HL-60/S4 (cell line): ENCODE results near the gene NR1H2.
"Not testable (repeated sequence)": the region's sequence is repeated elsewhere in the genome, so short reads cannot be mapped to it uniquely, and the experiment has no call there.

ENCODE experiments used
- in situ Hi-C: fragments of 300-500 bp; cut with MboI; formaldehyde crosslinking; loops from 2 replicates; pipeline ENCODE4 v1.14.3; 2022; ENCODE audit warnings: low sequenced_read_pairs

Gene NR1H2

DNA sequence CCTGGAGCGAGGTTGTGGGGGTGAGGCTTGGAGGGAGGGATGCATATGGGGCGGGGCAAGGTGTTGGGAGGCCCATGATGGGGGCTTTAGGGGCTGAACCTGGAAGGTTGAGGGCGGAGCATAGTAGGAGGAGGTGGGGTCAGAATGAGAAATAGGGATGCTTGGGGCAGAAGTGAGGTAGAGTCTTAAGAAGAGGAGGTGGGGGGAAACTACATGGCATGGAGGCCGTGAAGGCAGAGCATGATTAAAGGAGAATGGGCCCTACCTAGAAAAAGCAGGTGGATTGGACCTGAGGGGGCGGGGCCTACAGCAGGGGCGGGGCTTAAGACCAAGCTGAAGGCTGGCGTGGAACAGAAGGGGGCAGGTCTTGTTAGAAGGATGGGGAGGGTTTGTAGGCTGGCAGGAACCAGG, 799 bp downstream of the NR1H2 start:
- in situ Hi-C loops: no loop called here

- in situ Hi-C loops: no loop called here
Measured at GRCh38 chr19:50377517-50377916, 1.3 kb downstream of the NR1H2 start.

- in situ Hi-C loops: no loop called here
Measured at GRCh38 chr19:50378169-50378862, 2.1 kb downstream of the NR1H2 start.

GRCh38 chr19:50378863-50379236, 2.6 kb downstream of the NR1H2 start:
- in situ Hi-C loops: no loop called here

DNA sequence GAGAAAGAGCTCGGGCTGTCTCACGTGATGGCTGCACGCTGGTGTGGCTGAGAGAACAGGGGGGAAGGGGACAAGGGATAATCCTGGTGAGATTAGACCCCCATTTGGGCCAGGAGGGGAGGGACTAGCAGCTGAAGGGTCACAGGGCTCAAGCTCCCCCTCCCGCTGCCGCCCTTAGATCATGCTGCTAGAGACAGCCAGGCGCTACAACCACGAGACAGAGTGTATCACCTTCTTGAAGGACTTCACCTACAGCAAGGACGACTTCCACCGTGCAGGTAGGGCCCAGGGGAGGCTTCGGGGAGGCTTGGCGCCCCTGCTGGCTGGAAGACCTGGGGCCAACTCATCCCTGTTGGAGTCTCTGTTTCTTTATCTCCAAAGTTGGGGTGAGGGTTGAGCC, 3.3 kb downstream of the NR1H2 start:
- in situ Hi-C loops: no loop called here

DNA sequence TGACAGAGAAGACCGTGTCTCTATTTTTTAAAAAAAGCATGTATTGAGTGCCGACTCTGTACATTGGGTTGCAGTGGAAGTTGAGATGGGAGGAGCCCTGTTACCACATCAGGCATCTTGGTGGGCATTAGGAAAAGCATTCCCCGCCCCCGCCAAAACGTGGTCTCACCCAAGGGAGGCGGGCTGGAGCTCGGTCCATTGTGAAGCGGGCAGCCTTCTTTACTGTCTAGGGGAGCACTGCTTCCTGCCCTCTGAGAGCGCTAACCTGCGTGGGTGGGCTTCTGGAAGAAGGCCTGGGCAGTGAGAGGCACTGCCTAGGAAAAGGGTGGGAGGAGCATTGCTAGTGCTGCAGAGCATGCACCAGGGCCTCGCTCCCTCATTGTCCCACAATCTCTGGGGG, 3.9 kb downstream of the NR1H2 start:
- in situ Hi-C loops: no loop called here

DNA sequence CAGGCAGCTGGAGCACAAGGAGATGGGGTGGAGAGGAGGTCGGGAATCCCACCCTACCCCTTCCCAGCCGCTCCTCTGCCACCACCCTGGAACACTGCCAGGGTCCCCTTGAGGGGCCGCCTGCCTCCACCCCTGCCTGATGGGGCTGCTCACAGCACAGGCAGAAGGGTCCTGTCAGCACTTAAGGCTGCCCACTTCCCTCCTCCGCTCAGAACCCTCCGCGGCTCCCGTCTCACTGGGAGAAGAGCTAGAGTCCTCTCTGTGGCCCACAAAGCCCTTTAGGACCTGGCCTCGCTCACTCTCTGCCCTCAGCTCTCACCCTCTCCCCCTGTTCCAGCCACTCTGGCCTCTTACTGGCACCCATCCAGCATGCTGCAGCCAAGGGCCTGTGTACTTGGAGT, 4.5 kb downstream of the NR1H2 start:
- in situ Hi-C loops: no loop called here

DNA sequence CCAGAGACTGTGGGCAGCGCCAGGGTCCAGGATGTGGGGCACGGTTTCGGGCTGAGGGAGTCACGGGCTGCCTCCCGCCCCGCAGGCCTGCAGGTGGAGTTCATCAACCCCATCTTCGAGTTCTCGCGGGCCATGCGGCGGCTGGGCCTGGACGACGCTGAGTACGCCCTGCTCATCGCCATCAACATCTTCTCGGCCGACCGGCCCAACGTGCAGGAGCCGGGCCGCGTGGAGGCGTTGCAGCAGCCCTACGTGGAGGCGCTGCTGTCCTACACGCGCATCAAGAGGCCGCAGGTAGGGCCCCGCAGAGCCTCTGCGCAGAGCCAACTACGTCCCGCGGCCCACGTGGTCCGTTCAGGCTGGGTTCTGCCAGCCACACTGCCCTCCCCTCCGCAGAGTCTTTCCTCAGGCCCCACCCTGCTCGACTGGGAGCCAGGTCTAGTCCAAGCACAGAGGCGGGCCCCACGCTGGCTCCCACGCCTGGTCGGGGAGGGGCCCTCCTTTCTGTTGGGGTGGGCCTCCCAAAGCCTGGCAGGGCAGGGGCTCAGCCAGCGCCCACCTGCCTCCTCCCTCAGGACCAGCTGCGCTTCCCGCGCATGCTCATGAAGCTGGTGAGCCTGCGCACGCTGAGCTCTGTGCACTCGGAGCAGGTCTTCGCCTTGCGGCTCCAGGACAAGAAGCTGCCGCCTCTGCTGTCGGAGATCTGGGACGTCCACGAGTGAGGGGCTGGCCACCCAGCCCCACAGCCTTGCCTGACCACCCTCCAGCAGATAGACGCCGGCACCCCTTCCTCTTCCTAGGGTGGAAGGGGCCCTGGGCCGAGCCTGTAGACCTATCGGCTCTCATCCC, 5.8 kb downstream of the NR1H2 start:
- in situ Hi-C loops: no loop called here

GRCh38 chr19:50383001-50383851, 7.0 kb downstream of the NR1H2 start:
- in situ Hi-C loops: no loop called here

DNA sequence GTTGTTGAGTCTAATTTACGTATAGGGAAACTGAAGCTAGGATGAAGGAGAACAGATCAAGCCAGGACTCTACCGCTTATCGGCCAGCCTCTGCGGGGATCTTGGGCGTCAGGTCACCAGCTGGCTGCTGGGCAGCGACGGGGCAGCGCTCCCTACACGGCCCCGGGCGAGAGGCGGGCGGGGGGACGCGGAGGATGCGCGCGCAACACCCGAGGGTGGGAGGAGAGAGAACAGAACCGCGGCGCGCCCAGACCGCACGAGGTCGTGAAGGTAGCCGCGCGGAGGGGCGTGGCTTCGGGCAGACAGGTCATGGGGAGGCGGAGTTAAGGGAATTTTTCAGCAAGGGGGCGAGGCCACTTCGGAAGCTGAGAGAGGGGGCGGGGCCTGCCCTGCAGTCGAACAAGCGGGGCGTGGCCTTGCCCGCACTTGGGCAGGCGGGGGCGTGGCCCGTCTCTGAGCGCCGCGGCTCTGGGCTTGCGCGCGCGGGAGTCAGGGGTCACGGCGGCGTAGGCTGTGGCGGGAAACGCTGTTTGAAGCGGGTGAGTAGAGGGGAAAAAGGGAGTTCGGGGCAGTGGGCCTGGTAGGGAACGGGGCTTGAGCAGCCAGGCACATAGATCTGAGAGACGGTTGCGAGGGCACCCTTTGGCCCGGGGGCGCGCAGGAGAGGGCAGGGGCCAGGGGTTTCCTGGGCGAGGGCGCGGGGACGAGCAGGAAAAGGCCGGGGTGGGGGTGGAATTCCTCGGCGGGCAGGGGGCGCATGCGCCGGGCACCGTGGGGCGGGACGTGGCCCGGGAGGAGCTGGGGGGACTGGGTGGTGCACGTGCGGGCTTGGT, 7.8 kb downstream of the NR1H2 start, which contains the start of gene POLD1:
Gene POLD1, plus strand, starts transcription at position 496 of the 833 bp plus-strand sequence. CDS start 14,505 bp downstream, outside the sequence.
- in situ Hi-C loops: no loop called here

DNA sequence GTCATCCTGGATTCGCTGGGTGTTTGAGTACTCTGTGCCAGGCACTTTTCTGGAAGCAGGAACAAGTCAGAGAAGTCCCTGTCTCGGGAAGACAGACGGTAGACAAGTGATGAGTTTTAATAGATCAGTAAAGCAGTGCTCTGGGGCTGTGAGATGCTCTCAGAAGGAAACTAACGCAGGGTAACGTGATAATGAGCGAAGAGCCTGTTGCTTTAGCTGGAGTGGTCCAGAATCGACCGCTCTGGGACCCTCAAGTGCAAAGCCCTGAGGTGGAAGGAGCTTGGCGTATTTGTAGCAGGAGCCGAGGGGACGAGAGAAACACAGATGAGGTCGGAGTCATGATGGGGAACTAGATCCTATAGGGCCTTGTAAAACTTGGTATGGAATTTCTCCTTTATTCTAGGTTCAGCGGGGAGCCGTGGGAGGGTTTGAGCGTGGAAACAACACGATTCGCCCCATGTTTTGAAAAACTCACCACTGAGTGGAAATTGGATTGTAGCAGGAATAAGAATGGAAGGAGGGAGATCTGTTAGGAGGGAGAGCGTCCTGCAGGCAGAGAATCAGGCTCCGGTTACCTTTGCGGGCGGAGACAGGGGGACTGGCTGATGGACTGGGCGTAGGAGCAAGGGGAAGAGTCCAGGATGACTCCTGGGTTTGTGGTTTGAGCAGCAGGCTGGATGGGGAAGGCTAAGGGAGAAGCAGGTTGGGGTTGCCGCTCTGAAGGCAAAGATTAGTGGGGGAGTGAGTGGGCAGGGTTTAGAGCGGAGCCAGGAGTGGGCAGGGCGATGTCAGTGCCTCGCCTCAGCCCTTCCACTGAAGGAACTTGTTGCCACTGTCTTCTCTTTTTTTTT, 8.7 kb downstream of the NR1H2 start:
- in situ Hi-C loops: no loop called here

GRCh38 chr19:50387176-50387867, 11.1 kb downstream of the NR1H2 start:
- in situ Hi-C loops: no loop called here

DNA sequence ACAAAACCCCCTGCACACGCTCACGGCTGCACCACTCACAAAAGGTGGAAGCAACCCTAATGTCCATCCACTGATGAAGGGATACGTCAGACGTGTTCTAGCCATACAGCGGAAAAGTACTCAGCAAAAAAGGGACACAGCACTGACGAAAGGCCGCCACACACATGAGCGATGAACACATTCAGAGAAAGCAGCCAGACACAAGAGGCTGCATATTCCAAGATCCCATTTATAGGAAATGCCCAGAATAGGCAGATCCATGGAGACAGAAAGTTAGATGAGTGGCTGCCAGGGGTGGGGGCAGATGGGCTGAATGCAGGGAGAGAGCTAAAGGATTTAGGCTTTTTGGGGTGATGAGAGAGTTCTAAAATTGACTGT, 11.6 kb downstream of the NR1H2 start:
- in situ Hi-C loops: no loop called here

- in situ Hi-C loops: not testable (repeated sequence)
Measured at GRCh38 chr19:50390295-50390694, 14.0 kb downstream of the NR1H2 start.

GRCh38 chr19:50390952-50391351, 14.7 kb downstream of the NR1H2 start:
- in situ Hi-C loops: not testable (repeated sequence)

DNA sequence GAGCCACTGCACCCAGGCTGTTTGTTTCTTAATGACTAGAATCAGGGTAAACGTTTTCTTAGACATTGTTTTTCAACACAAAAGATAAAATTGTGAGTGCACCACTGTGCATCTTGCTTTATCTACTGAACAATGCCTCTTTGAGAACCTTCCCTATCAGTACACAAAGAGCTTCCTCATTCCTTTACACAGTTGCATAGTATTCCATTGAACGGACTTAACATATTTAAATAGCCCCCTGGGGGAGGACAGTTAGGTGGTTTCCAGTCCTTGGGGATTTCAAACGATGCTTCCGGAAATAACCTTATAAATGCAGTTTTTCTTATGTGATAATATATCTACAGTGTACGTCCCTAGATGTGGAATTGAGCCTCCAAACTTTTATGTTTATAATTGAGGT, 16.5 kb downstream of the NR1H2 start:
- in situ Hi-C loops: no loop called here

GRCh38 chr19:50393589-50393988, 17.3 kb downstream of the NR1H2 start:
- in situ Hi-C loops: no loop called here

- in situ Hi-C loops: no loop called here
Measured at GRCh38 chr19:50394017-50394416, 17.8 kb downstream of the NR1H2 start.
